Neuronal stem cell (in vitro differentiated cells): ENCODE measurements around the gene DDA1.
A peak's percentile ranks its signal among the peaks of the same experiment; 100 is the strongest.

ENCODE experiments used
- DNase-seq: peaks from one replicate; pipeline ENCODE4 v3.0.0-alpha.2; 2013; ENCODE audit warnings: low spot score
- H2AFZ ChIP-seq: one replicate; pipeline ENCODE4 v1.6.1; 2013; ENCODE audit warnings: mild to moderate bottlenecking, low read length, inconsistent platforms
- H2AK5ac ChIP-seq: 2 replicates; pipeline ENCODE4 v1.6.1; 2013; ENCODE audit warnings: low read depth, mild to moderate bottlenecking, inconsistent platforms, low read length, moderate library complexity, mixed read lengths
- H2BK120ac ChIP-seq: 2 replicates; pipeline ENCODE4 v1.6.1; 2013; ENCODE audit warnings: low read depth, mild to moderate bottlenecking, inconsistent platforms, low read length, moderate library complexity, mixed read lengths
- H2BK12ac ChIP-seq: one replicate; pipeline ENCODE4 v1.6.1; 2013; ENCODE audit warnings: low read length, inconsistent platforms
- H2BK15ac ChIP-seq: 2 replicates; pipeline ENCODE4 v1.6.1; 2013; ENCODE audit warnings: mild to moderate bottlenecking, low read length, inconsistent platforms, mixed read lengths
- H2BK5ac ChIP-seq: one replicate; pipeline ENCODE4 v1.6.1; 2013; ENCODE audit warnings: inconsistent platforms, mild to moderate bottlenecking, low read length, moderate library complexity
- H3K14ac ChIP-seq: one replicate; pipeline ENCODE4 v1.6.1; 2013; ENCODE audit warnings: low read length, inconsistent platforms
- H3K18ac ChIP-seq: 2 replicates; pipeline ENCODE4 v1.6.1; 2013; ENCODE audit warnings: low read length, inconsistent platforms
- H3K23ac ChIP-seq: 2 replicates; pipeline ENCODE4 v1.6.1; 2013; ENCODE audit warnings: low read depth, mild to moderate bottlenecking, mixed read lengths, low read length, inconsistent platforms; ENCODE audit not compliant: poor library complexity
- H3K27ac ChIP-seq: replicated peaks from 3 replicates; pipeline ENCODE4 v1.5.1; 2013; ENCODE audit warnings: low read length, inconsistent platforms
- H3K27me3 ChIP-seq, 3 experiments: 2 replicates each; pipeline ENCODE4 v1.6.1; 2013; ENCODE audit warnings: low read length in 3 of 3, mild to moderate bottlenecking in 2 of 3, inconsistent platforms in 1 of 3, low read depth in 1 of 3, mixed read lengths in 1 of 3, moderate library complexity in 1 of 3; ENCODE audit not compliant: control insufficient read depth in 3 of 3, insufficient read depth in 3 of 3
- H3K36me3 ChIP-seq, 2 donors: replicated peaks in 1 of 2; 2 replicates each; pipeline ENCODE4 v1.6.1; 2013; ENCODE audit warnings: low read length in 2 of 2; ENCODE audit not compliant: control insufficient read depth in 2 of 2, insufficient read depth in 2 of 2
- H3K4ac ChIP-seq: 2 replicates; pipeline ENCODE4 v1.6.1; 2013; ENCODE audit warnings: inconsistent platforms, mild to moderate bottlenecking, low read length, moderate library complexity
- H3K4me1 ChIP-seq, 2 donors: 1 replicate in 1 of 2; 2 replicates in 1 of 2; pipeline ENCODE4 v1.6.1; 2013; ENCODE audit warnings: low read length in 2 of 2, low read depth in 1 of 2; ENCODE audit not compliant: control insufficient read depth in 2 of 2, insufficient read depth in 1 of 2
- H3K4me2 ChIP-seq: one replicate; pipeline ENCODE4 v1.6.1; 2013; ENCODE audit warnings: mild to moderate bottlenecking, low read length, inconsistent platforms; ENCODE audit not compliant: insufficient read depth, poor library complexity, severe bottlenecking
- H3K4me3 ChIP-seq, 2 donors: 2 replicates each; pipeline ENCODE4 v1.5.1; 2013; ENCODE audit warnings: low read length in 2 of 2, mild to moderate bottlenecking in 2 of 2, inconsistent platforms in 1 of 2, moderate library complexity in 1 of 2
- H3K79me1 ChIP-seq: one replicate; pipeline ENCODE4 v1.6.1; 2013; ENCODE audit warnings: low read depth, mild to moderate bottlenecking, inconsistent platforms, low read length, moderate library complexity
- H3K9ac ChIP-seq: one replicate; pipeline ENCODE4 v1.6.1; 2013; ENCODE audit warnings: mild to moderate bottlenecking, low read depth, low read length, inconsistent platforms; ENCODE audit not compliant: poor library complexity
- H3K9me3 ChIP-seq, 2 donors: replicated peaks in 1 of 2; 2 replicates each; pipeline versions ENCODE3 to v1.6.1; 2013; ENCODE audit warnings: low read length in 2 of 2, mild to moderate bottlenecking in 2 of 2, inconsistent platforms in 1 of 2, low read depth in 1 of 2, mixed read lengths in 1 of 2, moderate library complexity in 1 of 2; ENCODE audit not compliant: control insufficient read depth in 2 of 2, insufficient read depth in 1 of 2
- H4K8ac ChIP-seq: one replicate; pipeline ENCODE4 v1.6.1; 2013; ENCODE audit warnings: low read depth, mild to moderate bottlenecking, inconsistent platforms, low read length, moderate library complexity
- H4K91ac ChIP-seq: one replicate; pipeline ENCODE4 v1.6.1; 2013; ENCODE audit warnings: low read length, low read depth, mild to moderate bottlenecking, inconsistent platforms; ENCODE audit not compliant: poor library complexity
- WGBS, 2 donors: extraction: QIAGEN DNeasy Blood & Tissue Kit; methylation state at CpG; one replicate each; pipeline ENCODE4 v1.1.7; 2013; ENCODE audit warnings: missing lambda C conversion rate in 2 of 2, mixed read lengths in 1 of 2; ENCODE audit not compliant: insufficient read length in 2 of 2, insufficient replicate concordance in 1 of 2; ENCODE audit errors: extremely low coverage in 2 of 2; 5-methylcytosine and 5-hydroxymethylcytosine counted together

The DDA1 gene

DNA sequence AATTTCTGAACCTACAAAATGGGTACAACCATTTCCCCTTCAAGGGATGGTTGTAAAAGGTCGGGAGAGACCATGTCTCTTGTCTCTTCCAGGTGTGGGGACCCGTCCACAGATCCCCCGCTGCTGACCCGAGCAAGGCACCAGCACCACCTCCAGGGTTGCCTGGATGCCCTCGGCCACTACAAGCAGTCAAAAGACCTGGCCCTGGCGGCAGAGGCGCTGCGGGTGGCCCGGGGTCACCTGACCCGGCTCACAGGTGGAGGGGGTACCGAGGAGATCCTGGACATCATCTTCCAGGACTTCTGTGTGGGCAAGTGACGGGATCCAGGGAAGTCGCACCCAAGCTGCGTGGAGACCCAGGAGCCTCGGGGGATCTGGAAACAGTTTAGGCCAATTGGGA lies 32.0 kb downstream of the DDA1 start:
- H2BK5ac ChIP-seq: peak overlapping the region; percentile 82
- H3K79me1 ChIP-seq: peaks cover 9% of the 10 kb centered on the region
- DNase-seq: no peak
- H2AFZ ChIP-seq: no peak overlapping the region
- H3K4ac ChIP-seq: no peak overlapping the region
- H3K4me1 ChIP-seq: peaks cover 9 to 16% of the 10 kb centered on the region in 2 donors
- no peak overlapping the region for H3K9ac ChIP-seq
- H4K8ac ChIP-seq: no peak overlapping the region
- peak overlapping the region; percentile 55 for H3K23ac ChIP-seq
- no peak overlapping the region for H3K4me3 ChIP-seq
- no peak overlapping the region for H3K27ac ChIP-seq
- H3K14ac ChIP-seq: no peak overlapping the region
- H2BK120ac ChIP-seq: no peak overlapping the region
- no peak overlapping the region for H4K91ac ChIP-seq
- H2BK12ac ChIP-seq: peak overlapping the region; percentile 22
- H3K18ac ChIP-seq: peak overlapping the region; percentile 28
- no peak overlapping the region for H2BK15ac ChIP-seq
- H3K36me3 ChIP-seq: peaks cover 19 to 30% of the 10 kb centered on the region in 2 donors
- no peak overlapping the region for H2AK5ac ChIP-seq
- H3K9me3 ChIP-seq: no peaks in the 10 kb centered on the region
- no peaks in the 10 kb centered on the region for H3K27me3 ChIP-seq
- H3K4me2 ChIP-seq: no peak overlapping the region
- no CpG with 5 or more reads among the region's 15 CpGs for WGBS, 2 donors

DNA sequence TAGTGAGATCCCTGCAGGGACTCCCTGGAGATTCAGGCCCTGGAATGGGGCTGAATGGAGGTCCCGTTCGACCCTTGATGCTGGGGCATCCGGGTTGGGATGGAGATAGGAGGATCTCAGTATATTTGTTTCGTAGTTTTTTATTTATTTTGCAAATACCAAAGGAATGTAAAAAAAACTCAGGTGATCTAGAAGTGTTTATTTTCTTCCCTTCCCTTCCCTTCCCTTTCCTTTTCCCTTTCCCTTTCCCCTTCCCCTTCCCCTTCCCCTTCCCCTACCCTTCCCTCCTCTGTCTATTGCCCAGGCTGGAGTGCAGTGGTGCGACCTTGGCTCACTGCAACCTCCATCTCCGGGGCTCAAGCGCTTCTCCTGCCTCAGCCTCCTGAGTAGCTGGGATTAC lies 32.5 kb downstream of the DDA1 start:
- Histone ChIP-seq H2BK120ac (no peak overlapping the region), H2BK5ac (no peak overlapping the region), H3K23ac (peak overlapping the region; percentile 55), H3K27ac (no peak overlapping the region), H3K18ac (no peak overlapping the region), H3K4me3 (no peak overlapping the region), H3K4me1 (peaks cover 9 to 16% of the 10 kb centered on the region in 2 donors), H3K36me3 (peaks cover 19 to 30% of the 10 kb centered on the region in 2 donors), H2AK5ac (no peak overlapping the region), H2BK15ac (no peak overlapping the region), H3K4ac (no peak overlapping the region), H3K4me2 (no peak overlapping the region), H2AFZ (no peak overlapping the region), H4K91ac (no peak overlapping the region), H2BK12ac (no peak overlapping the region), H3K9ac (no peak overlapping the region), H4K8ac (no peak overlapping the region), H3K14ac (no peak overlapping the region), H3K27me3 (no peaks in the 10 kb centered on the region), H3K9me3 (no peaks in the 10 kb centered on the region), H3K79me1 (peaks cover 9% of the 10 kb centered on the region)
- no peak for DNase-seq
- WGBS, 2 donors: no CpG with 5 or more reads among the region's 7 CpGs

- Histone ChIP-seq H4K8ac (no peak overlapping the region), H3K4me2 (no peak overlapping the region), H3K9ac (no peak overlapping the region), H3K9me3 (no peaks in the 10 kb centered on the region), H3K4me1 (peaks cover 2 to 4% of the 10 kb centered on the region in 2 donors), H3K27me3 (no peaks in the 10 kb centered on the region), H3K14ac (no peak overlapping the region), H3K4ac (no peak overlapping the region), H2BK15ac (no peak overlapping the region), H2BK12ac (no peak overlapping the region), H3K4me3 (no peak overlapping the region), H2AFZ (peak overlapping the region; percentile 32), H3K23ac (no peak overlapping the region), H3K36me3 (peaks cover 6 to 16% of the 10 kb centered on the region in 2 donors), H4K91ac (no peak overlapping the region), H2AK5ac (no peak overlapping the region), H3K79me1 (peaks cover 4% of the 10 kb centered on the region), H3K18ac (no peak overlapping the region), H2BK120ac (no peak overlapping the region), H3K27ac (no peak overlapping the region), H2BK5ac (no peak overlapping the region)
- WGBS, 2 donors: no CpG with 5 or more reads among the region's 24 CpGs
- peak; percentile 66 for DNase-seq
These were observed 36.8 kb downstream of the DDA1 start for GRCh38 chr19:17346109-17346671.

DNA sequence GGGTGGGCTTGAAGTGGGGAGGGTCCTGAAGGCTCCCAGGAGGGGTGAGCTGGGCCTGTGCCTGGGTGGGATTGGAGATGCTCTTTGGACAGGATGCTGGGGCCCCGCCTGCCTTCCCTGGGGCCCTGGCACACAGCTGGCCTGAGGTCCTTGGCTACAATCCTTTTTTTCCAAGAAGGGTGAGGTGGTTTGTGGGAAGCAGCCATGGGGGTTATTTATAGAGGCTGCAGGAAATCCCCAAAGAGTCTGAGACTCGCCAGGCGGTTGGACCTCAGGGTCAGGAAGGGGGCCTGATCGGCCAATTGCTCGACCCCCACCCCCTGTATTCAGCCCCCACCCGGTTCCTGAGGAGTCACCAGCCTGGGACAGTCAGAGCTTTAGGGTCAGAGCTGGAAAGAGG lies 38.0 kb downstream of the DDA1 start:
- Histone ChIP-seq H3K36me3 (peaks cover 0 to 6% of the 10 kb centered on the region in 2 donors), H3K27me3 (no peaks in the 10 kb centered on the region), H3K79me1 (no peaks in the 10 kb centered on the region), H3K9me3 (no peaks in the 10 kb centered on the region), H3K9ac (no peak overlapping the region), H2BK12ac (no peak overlapping the region), H3K14ac (no peak overlapping the region), H3K4me3 (no peak overlapping the region), H3K4me2 (no peak overlapping the region), H4K91ac (no peak overlapping the region), H2BK15ac (no peak overlapping the region), H3K4me1 (peaks cover 2 to 4% of the 10 kb centered on the region in 2 donors), H2BK120ac (no peak overlapping the region), H3K27ac (no peak overlapping the region), H2AK5ac (peak overlapping the region; percentile 36), H3K4ac (no peak overlapping the region), H2AFZ (no peak overlapping the region), H3K23ac (no peak overlapping the region), H4K8ac (no peak overlapping the region), H2BK5ac (no peak overlapping the region), H3K18ac (no peak overlapping the region)
- DNase-seq: no peak
- WGBS, 2 donors: no CpG with 5 or more reads among the region's 6 CpGs
